Epithelial cell of esophagus (primary cell): ENCODE results near the gene NUDT14.
A peak's percentile ranks its signal among the peaks of the same experiment; 100 is the strongest.

Source experiments
- DNase-seq: peaks from one replicate; pipeline ENCODE4 v3.0.0; 2010; ENCODE audit warnings: low read depth
- H3K4me3 ChIP-seq: 2 replicates; pipeline ENCODE4 v1.5.1; 2011; ENCODE audit warnings: mild to moderate bottlenecking, low read length, control low read depth
- CTCF ChIP-seq: IDR thresholded peaks from 2 replicates; pipeline ENCODE4 v1.5.1; 2011; ENCODE audit warnings: low read depth, mild to moderate bottlenecking, low read length, control low read depth, inconsistent platforms; ENCODE audit not compliant: insufficient read depth; ENCODE audit errors: missing control alignments

NUDT14 gene

GRCh38 chr14:105169776-105170655, 11.1 kb downstream of the NUDT14 start:
- no peak overlapping the region for H3K4me3 ChIP-seq
- no peak for TF ChIP-seq CTCF
- DNase-seq = no peak

- TF ChIP-seq CTCF = peak; percentile 29
- no peak overlapping the region for H3K4me3 ChIP-seq
- peak; percentile 58 for DNase-seq
Measured at GRCh38 chr14:105168979-105169507, 12.1 kb downstream of the NUDT14 start.

- H3K4me3 ChIP-seq = peak within 1 kb of the TSS; percentile 48
- no peak for TF ChIP-seq CTCF
- peak; percentile 87 for DNase-seq
Measured at GRCh38 chr14:105168496-105168978, 12.6 kb downstream of the NUDT14 start, which contains the start of gene JAG2. TSS of gene JAG2 (minus strand) at chr14:105168776. CDS start at chr14:105168420, 356 bp downstream.

GRCh38 chr14:105168093-105168420, 13.1 kb downstream of the NUDT14 start:
- peak overlapping the region; percentile 48 for H3K4me3 ChIP-seq
- TF ChIP-seq CTCF = no peak
- no peak for DNase-seq

GRCh38 chr14:105167303-105168092, 13.6 kb downstream of the NUDT14 start:
- H3K4me3 ChIP-seq = peak overlapping the region; percentile 48
- TF ChIP-seq CTCF = no peak
- peak; percentile 88 for DNase-seq

GRCh38 chr14:105166571-105167302, 14.4 kb downstream of the NUDT14 start:
- DNase-seq = peak; percentile 50
- TF ChIP-seq CTCF = no peak
- peak overlapping the region; percentile 42 for H3K4me3 ChIP-seq
